ENCODE results near the gene FNDC7. TPM values are rescaled to one million over a fixed set of nuclear protein-coding genes. Genes with fewer than 3 reads are reported as not detected.

Gene FNDC7, protein sequence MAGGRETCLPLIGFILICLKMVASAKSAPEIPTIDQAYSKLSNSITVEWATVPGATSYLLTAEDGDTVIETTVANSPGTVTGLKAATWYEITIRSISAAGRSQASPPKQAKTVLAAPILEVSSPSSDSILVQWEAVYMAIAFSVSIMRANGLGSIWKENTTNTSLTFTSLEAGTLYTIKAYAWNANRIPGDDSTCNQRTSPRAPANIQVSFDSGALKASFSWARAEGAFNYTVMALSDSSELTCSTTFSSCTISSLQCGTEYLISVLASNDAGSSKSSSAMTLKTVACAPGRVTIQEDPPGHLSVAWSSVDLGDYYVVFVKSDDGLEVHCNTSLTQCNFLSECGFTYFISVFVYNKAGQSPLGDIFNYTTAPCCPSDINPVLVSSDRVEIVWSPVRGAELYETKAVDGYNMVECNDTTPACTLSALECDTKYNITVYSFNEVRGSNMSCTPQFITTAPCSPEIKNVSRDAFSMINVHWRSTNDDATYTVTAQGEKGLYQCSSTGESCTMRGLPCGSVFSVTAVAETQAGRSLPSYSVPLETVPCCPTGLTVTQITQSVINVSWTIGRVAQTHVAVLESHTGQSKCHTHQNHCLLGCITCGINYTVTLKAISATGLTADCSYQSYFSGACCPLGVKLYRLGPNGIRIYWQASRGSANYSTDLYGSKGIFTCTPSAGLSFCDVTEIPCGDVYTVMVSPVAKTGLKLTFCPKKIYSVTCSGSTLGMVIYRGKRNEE
- total RNA-seq = not detected

DNA sequence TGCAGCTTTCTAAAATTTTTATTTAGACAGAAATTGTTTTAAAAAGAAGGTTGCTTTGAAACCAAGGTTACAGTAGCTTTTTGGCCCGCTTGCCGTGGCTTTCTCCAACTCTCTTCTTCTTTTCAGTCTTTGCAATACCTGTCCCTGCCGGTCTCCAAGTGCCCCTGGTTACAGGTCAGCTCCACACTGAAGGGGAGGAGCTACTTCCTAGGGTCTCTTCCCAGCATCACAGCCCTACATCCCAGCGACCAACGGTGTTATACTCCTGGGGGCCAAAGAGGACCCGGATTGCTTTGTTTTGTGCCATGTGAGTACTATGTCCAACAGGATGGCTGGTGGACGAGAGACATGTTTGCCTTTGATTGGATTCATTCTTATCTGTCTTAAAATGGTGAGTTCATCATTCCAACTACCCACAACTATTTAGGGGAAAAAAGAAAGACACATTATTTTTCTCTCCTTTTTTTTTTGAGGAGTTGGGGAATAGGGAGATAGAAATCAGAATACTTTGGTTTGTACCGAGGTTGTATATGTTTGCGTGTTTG lies at the start of gene FNDC7:
TSS of gene FNDC7 (plus strand) at position 303 of the 545 bp plus-strand sequence. CDS start at position 329, 26 bp downstream.
- TF ChIP-seq, protein P1, sequence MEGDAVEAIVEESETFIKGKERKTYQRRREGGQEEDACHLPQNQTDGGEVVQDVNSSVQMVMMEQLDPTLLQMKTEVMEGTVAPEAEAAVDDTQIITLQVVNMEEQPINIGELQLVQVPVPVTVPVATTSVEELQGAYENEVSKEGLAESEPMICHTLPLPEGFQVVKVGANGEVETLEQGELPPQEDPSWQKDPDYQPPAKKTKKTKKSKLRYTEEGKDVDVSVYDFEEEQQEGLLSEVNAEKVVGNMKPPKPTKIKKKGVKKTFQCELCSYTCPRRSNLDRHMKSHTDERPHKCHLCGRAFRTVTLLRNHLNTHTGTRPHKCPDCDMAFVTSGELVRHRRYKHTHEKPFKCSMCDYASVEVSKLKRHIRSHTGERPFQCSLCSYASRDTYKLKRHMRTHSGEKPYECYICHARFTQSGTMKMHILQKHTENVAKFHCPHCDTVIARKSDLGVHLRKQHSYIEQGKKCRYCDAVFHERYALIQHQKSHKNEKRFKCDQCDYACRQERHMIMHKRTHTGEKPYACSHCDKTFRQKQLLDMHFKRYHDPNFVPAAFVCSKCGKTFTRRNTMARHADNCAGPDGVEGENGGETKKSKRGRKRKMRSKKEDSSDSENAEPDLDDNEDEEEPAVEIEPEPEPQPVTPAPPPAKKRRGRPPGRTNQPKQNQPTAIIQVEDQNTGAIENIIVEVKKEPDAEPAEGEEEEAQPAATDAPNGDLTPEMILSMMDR (IDR thresholded peaks at IDR 0.05; ENCODE audit: low read depth) = no peak

DNA sequence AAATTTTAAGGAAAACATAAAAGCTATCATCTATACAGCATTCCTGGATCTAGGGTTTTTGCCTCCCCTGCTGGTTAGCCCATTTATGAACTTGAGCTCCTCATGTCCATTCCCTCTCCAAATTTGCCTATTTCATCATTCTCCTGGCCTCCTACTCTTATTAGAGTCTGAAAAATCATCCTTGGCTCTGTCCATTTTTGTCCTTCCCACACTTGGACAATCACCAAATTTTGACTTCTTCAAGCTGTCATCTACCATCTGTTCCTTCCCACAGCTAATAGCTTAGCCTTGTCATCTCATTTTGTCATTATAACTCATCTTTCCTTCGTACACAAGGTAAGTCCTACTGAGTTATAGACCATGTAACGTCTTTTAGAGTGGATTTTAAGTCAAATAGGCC lies 49.6 kb upstream of the FNDC7 start:
- TF ChIP-seq, protein P1 (IDR thresholded peaks at IDR 0.05; ENCODE audit: low read depth) = no peak

DNA sequence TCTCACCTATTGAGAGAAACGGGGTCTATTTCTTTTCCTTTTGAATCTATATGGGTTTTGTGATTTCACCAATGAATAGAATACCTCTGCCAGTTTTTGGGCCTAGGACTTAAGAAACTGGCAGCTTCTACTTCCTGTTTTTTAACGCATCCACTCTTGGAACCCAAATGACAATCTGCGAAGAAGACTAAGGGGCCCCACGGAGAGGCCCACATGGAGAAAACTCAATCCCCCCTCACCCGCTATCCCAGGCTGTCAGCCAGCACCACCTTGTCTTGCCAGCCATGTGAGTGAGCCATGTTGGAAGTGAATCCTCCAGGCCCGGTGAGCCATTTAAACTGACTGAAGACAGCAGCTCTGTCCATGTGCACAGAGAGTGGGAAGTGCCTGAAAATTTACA lies 48.2 kb upstream of the FNDC7 start:
- TF ChIP-seq, protein P1 (IDR thresholded peaks at IDR 0.05; ENCODE audit: low read depth) = no peak

DNA sequence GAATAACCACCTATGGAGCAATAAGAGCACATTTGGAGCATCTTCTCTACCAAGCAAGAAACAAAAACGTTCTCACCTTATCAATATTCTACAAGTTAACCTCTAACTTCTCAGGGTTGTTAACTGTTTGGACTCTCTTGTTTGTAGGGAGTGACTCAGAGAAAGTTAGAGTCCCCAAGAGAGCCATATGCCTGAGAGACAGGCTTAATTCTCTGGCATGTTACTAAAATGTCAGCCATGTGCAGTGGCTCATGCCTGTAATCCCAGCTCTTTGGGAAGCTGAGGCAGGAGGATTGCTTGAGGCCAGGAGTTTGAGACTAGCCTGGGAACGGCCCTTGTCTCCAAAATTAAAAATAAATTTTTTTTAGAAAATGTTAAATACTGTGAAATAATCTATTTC lies 47.6 kb upstream of the FNDC7 start:
- TF ChIP-seq, protein P1 (IDR thresholded peaks at IDR 0.05; ENCODE audit: low read depth) = no peak

DNA sequence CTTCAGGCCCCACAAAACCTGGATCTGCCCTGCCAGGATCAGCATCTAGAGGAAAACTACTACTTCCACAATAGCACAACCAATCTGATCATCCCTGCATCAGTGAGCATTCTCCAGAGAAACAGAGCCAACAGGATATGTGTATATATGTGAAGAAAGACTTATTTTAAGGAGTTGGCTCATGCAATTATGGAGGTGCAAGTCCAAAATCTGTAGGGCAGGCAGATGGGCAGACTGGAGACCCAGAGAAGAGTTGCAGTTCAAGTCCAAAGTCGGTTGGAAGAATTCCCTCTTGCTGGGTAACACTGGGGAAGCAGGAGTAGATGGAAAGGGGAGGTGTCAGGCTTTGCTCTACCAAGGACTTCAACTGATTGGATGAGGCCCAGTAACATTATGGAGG lies 46.9 kb upstream of the FNDC7 start:
- TF ChIP-seq, protein P1 (IDR thresholded peaks at IDR 0.05; ENCODE audit: low read depth) = no peak

DNA sequence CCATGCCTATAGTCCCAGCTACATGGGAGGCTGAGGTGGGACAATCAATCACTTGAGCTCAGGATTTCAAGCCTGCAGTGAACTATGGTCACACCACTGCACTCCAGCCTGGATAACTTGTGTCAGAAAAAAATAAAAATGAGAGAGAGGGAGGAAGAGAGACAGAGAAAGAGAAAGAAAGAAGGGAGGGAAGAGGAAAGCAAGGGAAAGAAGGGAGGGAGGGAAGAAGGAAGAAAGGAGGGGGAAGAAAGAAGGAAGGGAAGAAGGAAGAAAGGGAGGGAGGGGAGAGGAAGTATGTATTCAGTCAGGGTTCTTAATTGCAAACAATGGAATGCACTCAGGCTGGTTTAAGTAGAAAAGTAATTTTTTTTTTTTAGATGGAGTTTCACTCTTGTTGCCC lies 43.9 kb upstream of the FNDC7 start:
- TF ChIP-seq, protein P1 (IDR thresholded peaks at IDR 0.05; ENCODE audit: low read depth) = no peak

DNA sequence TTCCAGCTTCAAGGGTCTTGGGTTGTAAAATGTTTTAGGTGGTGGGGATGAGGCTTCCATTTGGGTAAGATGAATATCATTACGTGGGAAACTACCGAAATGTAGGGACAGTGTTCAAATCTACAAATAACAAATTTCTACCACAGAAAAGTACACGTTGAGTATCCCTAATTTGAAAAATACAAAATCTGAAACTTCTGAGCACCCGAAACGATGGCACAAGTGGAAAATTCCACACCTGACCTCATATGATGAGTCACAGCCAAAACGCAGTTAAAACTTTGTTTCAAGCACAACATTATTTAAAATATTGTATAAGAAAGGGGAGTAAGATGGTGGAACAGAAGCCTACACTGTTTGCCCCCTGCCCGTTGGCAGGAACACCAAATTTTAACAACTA lies 43.0 kb upstream of the FNDC7 start:
- TF ChIP-seq, protein P1 (IDR thresholded peaks at IDR 0.05; ENCODE audit: low read depth) = no peak
